ENCODE data around the gene DMRT1. TPM values are rescaled to one million over a fixed set of nuclear protein-coding genes. Genes with fewer than 3 reads are reported as not detected.

DMRT1 gene
- total and polyA plus RNA-seq, 3 donors from 2014 or later: 54.4 to 128 (median 93.4) TPM

GRCh38 chr9:806285-807156 lies 35.0 kb upstream of the DMRT1 start:
- no peak overlapping the region for H3K4me3 ChIP-seq
- H3K9me3 ChIP-seq: no peaks in the 10 kb centered on the region
- no peaks in the 10 kb centered on the region for H3K4me1 ChIP-seq
- no peak for DNase-seq
- no peak overlapping the region for H3K27ac ChIP-seq
- H3K27me3 ChIP-seq: no peaks in the 10 kb centered on the region
- TF ChIP-seq CTCF (IDR thresholded peaks at IDR 0.05): peak; percentile 22 to 55 (median 39)
- TF ChIP-seq POLR2A (IDR thresholded peaks at IDR 0.05): no peak
- no peaks in the 10 kb centered on the region for H3K36me3 ChIP-seq (ENCODE audit: low read depth, missing control alignments)
- intact Hi-C loops (cut with DNase I; ENCODE audit: low total_unique reads): no loop called here
- WGBS, 2 donors: 69 to 79% methylated on average over 8 of the region's 8 CpGs

GRCh38 chr9:811106-811531 lies 30.4 kb upstream of the DMRT1 start:
- no peak overlapping the region for H3K27ac ChIP-seq
- TF ChIP-seq POLR2A (IDR thresholded peaks at IDR 0.05): no peak
- no peak for TF ChIP-seq CTCF (IDR thresholded peaks at IDR 0.05)

GRCh38 chr9:818958-819357 lies 22.5 kb upstream of the DMRT1 start:
- TF ChIP-seq POLR2A (IDR thresholded peaks at IDR 0.05) (no peak), CTCF (IDR thresholded peaks at IDR 0.05) (no peak)

More at GRCh38 chr9:811106-811531, 30.4 kb upstream of the DMRT1 start:
- H3K9me3 ChIP-seq: no peaks in the 10 kb centered on the region
- no peak overlapping the region for H3K4me3 ChIP-seq
- no peaks in the 10 kb centered on the region for H3K4me1 ChIP-seq
- no peaks in the 10 kb centered on the region for H3K27me3 ChIP-seq
- H3K36me3 ChIP-seq (ENCODE audit: low read depth, missing control alignments): no peaks in the 10 kb centered on the region
- no peak for DNase-seq
- WGBS, 2 donors: 70 to 83% methylated on average over 6 of the region's 6 CpGs
- intact Hi-C loops (cut with DNase I; ENCODE audit: low total_unique reads): no loop called here

GRCh38 chr9:826500-827280 lies 14.8 kb upstream of the DMRT1 start:
- no peaks in the 10 kb centered on the region for H3K9me3 ChIP-seq
- no peaks in the 10 kb centered on the region for H3K36me3 ChIP-seq (ENCODE audit: low read depth, missing control alignments)
- H3K4me3 ChIP-seq: peak overlapping the region in 1 of 2 donors; percentile 29
- no peak for TF ChIP-seq CTCF (IDR thresholded peaks at IDR 0.05)
- TF ChIP-seq POLR2A (IDR thresholded peaks at IDR 0.05): no peak
- 39 to 66% methylated on average over 26 of the region's 26 CpGs for WGBS, 2 donors
- DNase-seq: peak; percentile 55
- intact Hi-C loops (cut with DNase I; ENCODE audit: low total_unique reads): no loop called here
- no peaks in the 10 kb centered on the region for H3K4me1 ChIP-seq
- H3K27ac ChIP-seq: no peak overlapping the region
- no peaks in the 10 kb centered on the region for H3K27me3 ChIP-seq

More at GRCh38 chr9:818958-819357, 22.5 kb upstream of the DMRT1 start:
- WGBS, 2 donors: 17 to 22% methylated on average over 3 of the region's 3 CpGs
- intact Hi-C loops (cut with DNase I; ENCODE audit: low total_unique reads): no loop called here
- Histone ChIP-seq H3K36me3 (ENCODE audit: low read depth, missing control alignments) (no peaks in the 10 kb centered on the region), H3K27me3 (no peaks in the 10 kb centered on the region), H3K27ac (no peak overlapping the region), H3K9me3 (no peaks in the 10 kb centered on the region), H3K4me3 (no peak overlapping the region), H3K4me1 (peaks cover 15% of the 10 kb centered on the region)
- peak; percentile 34 for DNase-seq
